Neural progenitor cell (in vitro differentiated cells): ENCODE results near the gene GRM2.

ENCODE experiments used
- EZH2 ChIP-seq: fragments of 200-600 bp; sonication (generic); IDR thresholded peaks from 2 replicates; pipeline ENCODE4 v1.6.1; 2017; ENCODE audit warnings: antibody characterized with exemption, mild to moderate bottlenecking, moderate library complexity
- EZH2phosphoT487 ChIP-seq: fragments of 200-600 bp; sonication (generic); IDR thresholded peaks from 2 replicates; pipeline ENCODE4 v1.6.1; 2017; ENCODE audit warnings: antibody characterized with exemption
- TF ChIP-seq, protein P1 (sequence below): fragments of 200-600 bp; sonication (generic); IDR thresholded peaks from 2 replicates; pipeline ENCODE4 v1.5.1; 2017; ENCODE audit warnings: antibody characterized with exemption, mild to moderate bottlenecking

GRCh38 chr3:51679318-51679717, 27.6 kb upstream of the GRM2 start:
- TF ChIP-seq, protein P1, sequence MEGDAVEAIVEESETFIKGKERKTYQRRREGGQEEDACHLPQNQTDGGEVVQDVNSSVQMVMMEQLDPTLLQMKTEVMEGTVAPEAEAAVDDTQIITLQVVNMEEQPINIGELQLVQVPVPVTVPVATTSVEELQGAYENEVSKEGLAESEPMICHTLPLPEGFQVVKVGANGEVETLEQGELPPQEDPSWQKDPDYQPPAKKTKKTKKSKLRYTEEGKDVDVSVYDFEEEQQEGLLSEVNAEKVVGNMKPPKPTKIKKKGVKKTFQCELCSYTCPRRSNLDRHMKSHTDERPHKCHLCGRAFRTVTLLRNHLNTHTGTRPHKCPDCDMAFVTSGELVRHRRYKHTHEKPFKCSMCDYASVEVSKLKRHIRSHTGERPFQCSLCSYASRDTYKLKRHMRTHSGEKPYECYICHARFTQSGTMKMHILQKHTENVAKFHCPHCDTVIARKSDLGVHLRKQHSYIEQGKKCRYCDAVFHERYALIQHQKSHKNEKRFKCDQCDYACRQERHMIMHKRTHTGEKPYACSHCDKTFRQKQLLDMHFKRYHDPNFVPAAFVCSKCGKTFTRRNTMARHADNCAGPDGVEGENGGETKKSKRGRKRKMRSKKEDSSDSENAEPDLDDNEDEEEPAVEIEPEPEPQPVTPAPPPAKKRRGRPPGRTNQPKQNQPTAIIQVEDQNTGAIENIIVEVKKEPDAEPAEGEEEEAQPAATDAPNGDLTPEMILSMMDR, result no peak
- TF ChIP-seq EZH2 (no peak), EZH2phosphoT487 (no peak)
